Measurements from ENCODE around the gene DAB1.

DAB1 gene

DNA sequence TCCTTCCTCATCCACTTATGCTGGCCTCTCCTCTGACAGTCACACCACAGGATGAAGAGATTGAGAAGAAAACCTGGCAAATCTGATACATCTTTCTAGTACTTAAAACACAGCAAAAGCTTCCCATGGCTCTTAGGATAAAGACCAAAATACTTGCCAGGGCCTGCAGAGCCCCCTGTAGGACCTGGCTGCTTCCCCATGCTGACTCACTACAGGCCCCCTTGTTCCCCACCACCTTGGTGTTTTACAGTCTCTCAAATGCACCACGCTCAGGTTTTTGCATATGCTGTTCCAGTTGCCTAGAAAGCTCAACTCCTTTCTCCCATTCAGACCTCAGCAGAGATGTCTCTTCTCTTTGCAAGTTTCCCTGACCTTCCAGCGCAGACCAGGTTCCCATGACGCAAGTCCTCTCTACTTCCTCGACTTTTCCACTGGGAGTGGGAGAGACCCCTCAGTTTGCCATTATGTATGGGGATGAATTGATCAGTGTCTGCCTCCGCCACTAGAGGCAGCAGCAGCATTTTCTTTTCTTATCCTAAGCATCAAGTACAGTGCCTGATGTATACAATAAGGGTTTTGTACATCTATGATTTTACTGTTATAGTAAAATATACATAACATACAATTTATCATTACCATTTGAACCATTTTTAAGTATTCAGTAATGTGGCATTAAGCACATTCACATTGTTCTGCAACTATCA is 344.3 kb downstream of the DAB1 start:
- Histone ChIP-seq H3K27ac (no peak overlapping the region), H3K36me3 (peaks cover 19% of the 10 kb centered on the region), H3K4me1 (no peaks in the 10 kb centered on the region), H3K9ac (no peak overlapping the region), H3K4me2 (no peak overlapping the region), H3K27me3 (no peaks in the 10 kb centered on the region), H4K20me1 (no peaks in the 10 kb centered on the region), H3K4me3 (no peak overlapping the region), H3K9me3 (no peaks in the 10 kb centered on the region)
- TF ChIP-seq Cebpa-rat (IDR thresholded peaks at IDR 0.05), result no peak

DNA sequence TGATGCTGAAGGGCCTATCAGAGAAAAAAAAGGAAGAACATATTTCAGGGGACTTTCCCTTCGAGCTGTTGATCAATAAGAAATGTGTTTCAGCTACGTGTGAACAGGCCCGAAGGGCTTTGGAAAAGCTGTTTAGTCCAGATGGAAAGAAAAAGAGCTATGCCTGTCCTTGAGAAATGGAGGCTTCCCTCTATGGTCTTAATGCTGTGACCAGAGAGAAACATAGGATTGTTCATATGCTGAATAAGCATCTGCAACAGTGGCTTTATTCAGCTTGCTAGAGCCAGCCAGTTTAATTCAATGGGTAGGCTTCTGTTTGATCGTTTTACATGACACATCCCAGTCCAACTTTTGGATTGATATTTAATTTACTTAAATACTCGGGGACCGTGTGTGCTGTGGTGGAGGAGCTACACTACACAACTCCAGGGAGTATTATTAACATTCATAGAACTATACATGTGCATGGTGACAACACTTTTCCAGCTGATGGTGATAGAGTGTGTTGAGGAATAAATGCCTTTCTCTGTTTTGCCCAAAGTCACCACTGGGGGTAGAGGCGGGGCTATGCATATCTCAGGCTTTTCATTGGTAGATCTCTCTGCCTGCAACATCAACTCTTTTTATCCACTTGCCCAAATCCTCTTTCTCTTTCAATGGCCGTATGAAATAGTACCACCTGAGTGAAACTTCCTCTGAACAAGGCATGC is 351.3 kb downstream of the DAB1 start:
- H3K4me2 ChIP-seq, result no peak overlapping the region
- H3K4me3 ChIP-seq, result no peak overlapping the region
- no peaks in the 10 kb centered on the region for H3K4me1 ChIP-seq
- H3K27ac ChIP-seq, result no peak overlapping the region
- TF ChIP-seq Cebpa-rat (IDR thresholded peaks at IDR 0.05), result no peak
- H3K36me3 ChIP-seq, result peaks cover 23% of the 10 kb centered on the region; the same call in 1 of the 2 replicates
- no peaks in the 10 kb centered on the region for H3K27me3 ChIP-seq
- H3K9ac ChIP-seq, result no peak overlapping the region
- H4K20me1 ChIP-seq, result no peaks in the 10 kb centered on the region
- no peaks in the 10 kb centered on the region for H3K9me3 ChIP-seq

DNA sequence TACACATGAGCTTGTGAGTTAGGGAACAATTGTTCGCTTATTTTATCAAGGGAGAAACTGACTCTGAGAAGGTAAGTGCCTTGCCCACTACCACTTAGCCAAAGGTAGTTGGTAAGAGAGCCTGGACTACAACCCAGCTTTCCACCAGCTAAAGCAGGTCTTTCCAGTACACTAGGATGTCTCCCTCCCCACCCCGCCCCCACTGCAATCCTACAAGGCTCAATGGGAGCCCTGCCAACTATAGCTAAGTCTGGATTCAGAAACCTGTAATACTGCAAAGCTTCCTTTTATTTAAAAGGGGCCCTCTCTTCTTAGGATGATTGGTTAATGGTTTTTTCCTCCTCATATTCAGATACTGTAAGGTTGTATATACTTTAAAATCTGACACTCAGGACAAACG is 356.0 kb downstream of the DAB1 start:
- Histone ChIP-seq H3K27ac (no peak overlapping the region), H3K36me3 (peaks cover 39% of the 10 kb centered on the region), H4K20me1 (no peaks in the 10 kb centered on the region), H3K9ac (no peak overlapping the region), H3K4me2 (no peak overlapping the region), H3K4me3 (no peak overlapping the region), H3K4me1 (no peaks in the 10 kb centered on the region), H3K27me3 (no peaks in the 10 kb centered on the region), H3K9me3 (no peaks in the 10 kb centered on the region)
- TF ChIP-seq Cebpa-rat (IDR thresholded peaks at IDR 0.05), result no peak

DNA sequence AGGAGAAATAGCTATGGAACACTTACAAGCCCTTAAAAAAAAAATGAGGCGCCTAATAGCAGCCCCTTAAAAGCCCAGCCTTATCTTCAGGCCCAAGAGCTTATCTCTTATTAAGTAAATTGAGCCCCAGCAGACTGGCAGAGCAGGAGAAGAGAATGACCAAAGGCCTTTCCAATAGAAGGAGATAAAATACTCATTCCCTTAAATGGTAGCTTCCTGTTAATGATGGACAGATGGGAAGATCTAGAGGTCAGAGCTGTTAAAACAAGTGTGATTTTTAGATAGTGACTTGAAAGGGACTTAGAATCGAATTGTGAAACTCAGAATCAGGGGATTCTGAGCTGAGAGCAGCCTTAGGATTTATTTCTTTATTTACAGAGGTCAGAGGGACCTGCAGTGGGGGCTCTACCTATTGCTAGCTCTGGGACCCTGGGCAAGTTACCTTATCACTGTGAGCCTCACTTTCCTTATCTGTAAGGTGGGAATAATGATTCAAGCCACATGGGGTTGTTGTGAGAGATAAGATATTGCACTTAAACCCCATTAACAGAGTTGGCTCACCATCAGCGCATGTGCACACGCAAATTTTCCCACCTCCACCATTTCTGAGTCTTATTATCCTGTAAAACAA is 356.8 kb downstream of the DAB1 start:
- no peak for TF ChIP-seq Cebpa-rat (IDR thresholded peaks at IDR 0.05)
- H3K4me3 ChIP-seq, result no peak overlapping the region
- H3K27me3 ChIP-seq, result no peaks in the 10 kb centered on the region
- H4K20me1 ChIP-seq, result no peaks in the 10 kb centered on the region
- H3K36me3 ChIP-seq, result peaks cover 41% of the 10 kb centered on the region
- no peaks in the 10 kb centered on the region for H3K9me3 ChIP-seq
- no peaks in the 10 kb centered on the region for H3K4me1 ChIP-seq
- no peak overlapping the region for H3K4me2 ChIP-seq
- no peak overlapping the region for H3K9ac ChIP-seq
- H3K27ac ChIP-seq, result no peak overlapping the region

DNA sequence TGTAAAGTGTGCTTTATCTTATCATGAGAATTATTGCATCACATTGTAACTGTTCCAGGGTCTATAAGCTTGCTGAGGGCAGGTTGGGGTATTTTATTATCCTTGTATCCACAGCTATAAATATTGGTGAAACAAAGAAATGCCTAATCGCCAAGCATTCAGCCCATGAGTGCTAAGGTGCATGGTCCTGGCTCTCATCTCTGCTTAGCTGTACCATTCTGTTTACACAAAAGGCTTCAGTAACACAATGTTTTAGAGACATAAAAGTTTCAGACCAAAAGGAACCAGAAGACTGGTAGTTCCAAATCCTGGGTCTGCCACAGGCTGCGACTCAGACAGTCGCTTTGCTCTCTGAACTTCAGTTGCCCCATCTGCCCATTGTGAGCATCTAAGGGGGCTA is 358.4 kb downstream of the DAB1 start:
- no peak overlapping the region for H3K9ac ChIP-seq
- TF ChIP-seq Cebpa-rat (IDR thresholded peaks at IDR 0.05), result no peak
- no peaks in the 10 kb centered on the region for H4K20me1 ChIP-seq
- H3K4me1 ChIP-seq, result peaks cover 11% of the 10 kb centered on the region; the same call in 1 of the 2 replicates
- H3K36me3 ChIP-seq, result peaks cover 32% of the 10 kb centered on the region
- no peak overlapping the region for H3K27ac ChIP-seq
- no peaks in the 10 kb centered on the region for H3K9me3 ChIP-seq
- H3K4me3 ChIP-seq, result no peak overlapping the region
- H3K27me3 ChIP-seq, result no peaks in the 10 kb centered on the region
- no peak overlapping the region for H3K4me2 ChIP-seq

DNA sequence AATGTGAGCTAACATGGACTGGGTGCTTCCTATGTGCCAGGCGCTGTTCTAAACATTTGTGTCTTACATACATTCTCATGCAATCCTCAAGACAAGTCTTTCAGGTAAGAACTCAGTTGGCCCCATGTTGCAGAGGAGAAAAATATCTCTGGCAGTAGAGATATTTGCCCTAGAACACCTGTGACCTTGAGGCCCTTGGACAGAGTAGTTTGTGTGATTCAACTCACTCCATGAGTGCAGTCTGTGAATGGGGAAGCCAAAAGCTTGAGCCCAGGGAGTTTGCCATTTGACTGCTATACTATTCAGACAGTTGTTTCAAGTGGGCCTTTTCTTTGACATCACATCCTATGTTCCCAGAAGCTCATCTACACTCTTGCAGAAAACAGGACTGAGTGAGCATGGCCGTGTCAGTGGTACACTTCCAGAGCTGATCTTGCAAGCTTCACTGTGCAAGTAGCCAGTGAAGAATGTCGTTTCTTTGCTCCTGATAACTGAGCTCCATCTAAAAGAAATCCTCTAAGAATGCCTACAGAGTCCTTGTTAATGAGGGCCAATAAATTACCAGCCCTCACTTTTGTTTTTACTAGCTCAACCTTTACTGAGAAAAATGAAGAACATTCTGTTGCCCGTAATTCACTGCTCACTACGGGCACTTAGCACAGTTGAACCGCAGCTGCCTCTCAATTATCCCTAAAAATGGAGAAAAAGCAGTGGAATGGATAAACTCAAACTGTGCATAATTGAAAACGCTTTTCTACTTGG is 359.3 kb downstream of the DAB1 start:
- Histone ChIP-seq H3K36me3 (peaks cover 29% of the 10 kb centered on the region), H3K27ac (no peak overlapping the region), H3K4me1 (peaks cover 15% of the 10 kb centered on the region), H3K4me2 (no peak overlapping the region), H3K4me3 (no peak overlapping the region), H4K20me1 (no peaks in the 10 kb centered on the region), H3K9me3 (no peaks in the 10 kb centered on the region), H3K9ac (no peak overlapping the region), H3K27me3 (no peaks in the 10 kb centered on the region)
- TF ChIP-seq Cebpa-rat (IDR thresholded peaks at IDR 0.05), result no peak

DNA sequence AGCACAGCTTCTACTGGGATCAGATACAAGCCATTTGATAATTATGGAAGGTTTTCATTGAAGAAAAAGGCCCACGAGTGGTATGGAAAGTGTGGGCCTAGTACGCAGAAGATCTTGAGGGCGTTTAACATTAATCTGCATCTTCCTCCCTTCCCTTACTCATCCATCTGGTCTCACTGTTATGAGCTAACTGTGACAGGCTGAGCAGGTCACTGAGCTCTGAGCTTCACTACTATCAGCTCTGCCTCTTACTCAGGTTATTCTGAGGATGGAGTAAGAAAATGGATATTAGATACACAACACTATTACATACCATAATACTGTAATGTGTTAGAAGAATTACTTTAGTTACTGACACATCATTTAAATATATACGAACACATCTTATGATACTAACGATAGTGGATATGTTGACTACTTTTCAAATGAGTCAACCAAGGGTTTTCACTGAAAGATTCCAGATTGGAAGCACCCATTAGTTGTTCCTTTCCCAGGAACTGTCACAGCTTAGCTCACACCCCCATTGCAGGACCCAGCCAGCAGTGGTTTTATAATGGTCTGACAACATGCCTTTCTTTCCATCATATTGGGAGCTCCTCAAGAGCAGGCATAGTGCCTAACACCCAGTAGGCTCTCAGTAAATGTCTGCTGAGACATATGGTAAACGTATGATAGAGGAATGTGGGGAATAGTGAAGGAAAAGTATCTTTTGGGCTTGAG is 360.3 kb downstream of the DAB1 start:
- no peak for TF ChIP-seq Cebpa-rat (IDR thresholded peaks at IDR 0.05)
- no peak overlapping the region for H3K27ac ChIP-seq

DNA sequence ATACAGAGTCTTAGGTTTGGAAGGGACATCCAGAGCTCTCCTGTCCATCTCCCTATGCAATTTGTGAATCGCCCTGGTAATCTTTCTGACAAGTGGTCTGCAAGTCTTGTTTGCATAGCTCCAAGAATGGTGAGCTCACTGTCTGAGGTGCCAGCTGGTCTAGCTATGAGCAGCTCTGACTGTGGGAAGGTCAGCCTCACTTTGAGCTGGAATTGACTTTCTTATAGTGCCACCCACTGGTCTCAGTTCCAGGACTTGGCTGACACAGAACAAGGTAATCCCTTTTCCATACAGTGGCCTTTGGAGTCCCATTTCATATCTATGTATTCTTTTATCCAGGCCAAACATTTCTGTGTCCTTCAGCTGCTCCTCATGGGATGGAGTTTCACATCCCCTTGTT is 362.5 kb downstream of the DAB1 start:
- Histone ChIP-seq H3K36me3 (peaks cover 26% of the 10 kb centered on the region), H3K4me3 (no peak overlapping the region), H3K9ac (no peak overlapping the region), H4K20me1 (no peaks in the 10 kb centered on the region), H3K4me1 (peaks cover 33% of the 10 kb centered on the region), H3K27me3 (no peaks in the 10 kb centered on the region), H3K27ac (no peak overlapping the region), H3K9me3 (no peaks in the 10 kb centered on the region), H3K4me2 (no peak overlapping the region)
- no peak for TF ChIP-seq Cebpa-rat (IDR thresholded peaks at IDR 0.05)

More for the DNA sequence above, 360.3 kb downstream of the DAB1 start:
- Histone ChIP-seq H4K20me1 (no peaks in the 10 kb centered on the region), H3K27me3 (no peaks in the 10 kb centered on the region), H3K4me2 (no peak overlapping the region), H3K9ac (no peak overlapping the region), H3K36me3 (peaks cover 29% of the 10 kb centered on the region), H3K4me3 (no peak overlapping the region), H3K4me1 (peaks cover 25% of the 10 kb centered on the region), H3K9me3 (no peaks in the 10 kb centered on the region)

DNA sequence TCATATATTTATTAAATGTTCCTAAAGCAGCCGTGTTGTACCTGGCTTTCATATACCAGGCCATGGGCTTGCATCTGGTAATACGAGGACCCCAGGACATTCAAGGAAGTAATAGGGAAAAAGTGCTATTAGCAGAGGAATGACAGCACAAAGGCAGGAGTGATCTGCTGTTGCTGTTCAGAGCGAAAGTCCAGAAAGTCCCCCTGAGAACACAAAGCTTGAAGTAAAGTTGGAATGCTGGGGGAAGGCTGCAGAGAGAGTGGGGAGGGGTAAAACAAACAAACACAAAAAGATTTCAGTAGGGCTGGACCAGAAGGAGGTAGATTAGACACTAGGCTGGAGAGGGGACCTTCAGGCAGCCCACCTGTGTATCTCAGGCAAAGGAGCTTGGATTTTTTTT is 363.4 kb downstream of the DAB1 start:
- TF ChIP-seq Cebpa-rat (IDR thresholded peaks at IDR 0.05), result no peak
- no peak overlapping the region for H3K27ac ChIP-seq
- peaks cover 33% of the 10 kb centered on the region for H3K4me1 ChIP-seq
- peaks cover 26% of the 10 kb centered on the region for H3K36me3 ChIP-seq
- H3K9ac ChIP-seq, result no peak overlapping the region
- H3K9me3 ChIP-seq, result no peaks in the 10 kb centered on the region
- H3K4me3 ChIP-seq, result no peak overlapping the region
- H4K20me1 ChIP-seq, result no peaks in the 10 kb centered on the region
- H3K27me3 ChIP-seq, result no peaks in the 10 kb centered on the region
- no peak overlapping the region for H3K4me2 ChIP-seq
